ENCODE data around the gene RHD.
"Not testable (repeated sequence)": the region's sequence is repeated elsewhere in the genome, so short reads cannot be mapped to it uniquely, and the experiment has no call there.

RHD gene

GRCh38 chr1:25369241-25369640, 96.9 kb downstream of the RHD start:
- no peak overlapping the region for H3K4me3 Mint-ChIP-seq
- H3K4me1 Mint-ChIP-seq (ENCODE audit: low read depth): no peaks in the 10 kb centered on the region
- no peaks in the 10 kb centered on the region for H3K27me3 Mint-ChIP-seq (ENCODE audit: low read depth)
- H3K36me3 Mint-ChIP-seq (ENCODE audit: low read depth): no peaks in the 10 kb centered on the region
- no peaks in the 10 kb centered on the region for H3K9me3 Mint-ChIP-seq
- no peak for DNase-seq (ENCODE audit: low spot score)
- H3K27ac Mint-ChIP-seq: no peak overlapping the region

GRCh38 chr1:25369691-25370271, 97.5 kb downstream of the RHD start:
- not testable (repeated sequence) for DNase-seq (ENCODE audit: low spot score); H3K36me3 Mint-ChIP-seq (ENCODE audit: low read depth); H3K4me3 Mint-ChIP-seq; H3K4me1 Mint-ChIP-seq (ENCODE audit: low read depth); H3K27me3 Mint-ChIP-seq (ENCODE audit: low read depth); H3K9me3 Mint-ChIP-seq; H3K27ac Mint-ChIP-seq

GRCh38 chr1:25371757-25372156, 99.4 kb downstream of the RHD start:
- H3K27me3 Mint-ChIP-seq (ENCODE audit: low read depth); DNase-seq (ENCODE audit: low spot score): not testable (repeated sequence)

GRCh38 chr1:25378367-25378766, 106.1 kb downstream of the RHD start:
- not testable (repeated sequence) for H3K36me3 Mint-ChIP-seq (ENCODE audit: low read depth); H3K4me3 Mint-ChIP-seq; H3K4me1 Mint-ChIP-seq (ENCODE audit: low read depth); DNase-seq (ENCODE audit: low spot score); H3K27ac Mint-ChIP-seq; H3K9me3 Mint-ChIP-seq
- H3K27me3 Mint-ChIP-seq (ENCODE audit: low read depth): peaks cover 13% of the 10 kb centered on the region

More at GRCh38 chr1:25371757-25372156, 99.4 kb downstream of the RHD start:
- not testable (repeated sequence) for H3K27ac Mint-ChIP-seq; H3K4me1 Mint-ChIP-seq (ENCODE audit: low read depth); H3K4me3 Mint-ChIP-seq; H3K9me3 Mint-ChIP-seq; H3K36me3 Mint-ChIP-seq (ENCODE audit: low read depth)

Data from T-helper 2 cell treated with Interferon-gamma antibody and Interleukin-4, amounts not matched to agents 5 μg/mL and 100 μg/mL, for 36 hours (primary cell).